ENCODE data around the gene BPIFB2.

The BPIFB2 gene

DNA sequence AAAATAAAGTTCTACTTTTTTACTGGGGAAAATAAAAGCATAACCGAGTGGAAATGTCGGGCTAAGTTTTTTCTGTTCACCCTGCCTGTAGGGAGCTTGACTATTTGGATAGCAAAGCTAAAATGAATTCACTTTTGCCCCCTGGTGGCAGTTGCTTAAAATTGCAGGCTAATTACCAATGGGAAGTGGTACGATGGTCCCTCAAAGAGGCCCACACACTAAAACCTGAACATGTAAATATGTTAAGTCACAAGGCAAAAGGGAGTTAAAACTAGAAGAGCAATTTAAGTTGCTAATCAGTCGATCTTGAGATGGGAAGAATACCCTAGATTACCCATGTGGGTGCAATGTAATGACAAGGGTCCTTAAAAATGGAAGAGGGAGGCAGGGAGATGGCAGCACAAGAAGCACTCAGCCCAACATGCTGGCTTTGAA is 2.4 kb upstream of the BPIFB2 start:
- in situ Hi-C loops (cut with HindIII; ENCODE audit: low sequenced_read_pairs) = no loop called here

GRCh38 chr20:33005908-33006775 is 1.4 kb upstream of the BPIFB2 start:
- in situ Hi-C loops (cut with HindIII; ENCODE audit: low sequenced_read_pairs) = no loop called here

DNA sequence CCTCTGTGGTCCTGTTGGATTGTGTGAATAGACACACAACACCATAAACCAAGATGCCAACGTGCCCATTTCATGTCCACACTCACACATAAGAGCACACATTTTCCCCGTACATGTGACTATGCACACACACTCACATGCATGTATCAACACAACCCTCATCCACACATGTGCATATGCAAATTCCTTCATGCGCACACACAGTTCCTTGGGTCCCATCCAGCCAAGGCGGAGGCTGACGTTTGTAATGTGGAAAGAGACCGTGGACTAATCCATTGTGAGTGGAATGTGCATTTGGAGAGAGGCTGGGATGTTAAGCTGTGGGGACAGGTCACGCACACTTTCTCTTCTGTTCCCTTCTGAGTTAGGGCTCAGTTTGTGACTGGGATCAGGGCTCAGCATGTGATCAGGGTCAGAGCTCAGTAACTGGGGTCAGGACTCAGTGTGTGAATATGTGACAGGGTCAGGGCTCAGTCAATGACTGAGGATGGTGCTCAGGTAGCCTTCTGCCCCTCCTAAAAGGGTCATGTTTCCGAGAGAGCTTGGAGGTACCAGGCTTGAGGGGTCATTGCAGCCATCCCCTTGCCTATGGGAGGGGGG is 628 bp upstream of the BPIFB2 start:
- in situ Hi-C loops (cut with HindIII; ENCODE audit: low sequenced_read_pairs) = no loop called here

DNA sequence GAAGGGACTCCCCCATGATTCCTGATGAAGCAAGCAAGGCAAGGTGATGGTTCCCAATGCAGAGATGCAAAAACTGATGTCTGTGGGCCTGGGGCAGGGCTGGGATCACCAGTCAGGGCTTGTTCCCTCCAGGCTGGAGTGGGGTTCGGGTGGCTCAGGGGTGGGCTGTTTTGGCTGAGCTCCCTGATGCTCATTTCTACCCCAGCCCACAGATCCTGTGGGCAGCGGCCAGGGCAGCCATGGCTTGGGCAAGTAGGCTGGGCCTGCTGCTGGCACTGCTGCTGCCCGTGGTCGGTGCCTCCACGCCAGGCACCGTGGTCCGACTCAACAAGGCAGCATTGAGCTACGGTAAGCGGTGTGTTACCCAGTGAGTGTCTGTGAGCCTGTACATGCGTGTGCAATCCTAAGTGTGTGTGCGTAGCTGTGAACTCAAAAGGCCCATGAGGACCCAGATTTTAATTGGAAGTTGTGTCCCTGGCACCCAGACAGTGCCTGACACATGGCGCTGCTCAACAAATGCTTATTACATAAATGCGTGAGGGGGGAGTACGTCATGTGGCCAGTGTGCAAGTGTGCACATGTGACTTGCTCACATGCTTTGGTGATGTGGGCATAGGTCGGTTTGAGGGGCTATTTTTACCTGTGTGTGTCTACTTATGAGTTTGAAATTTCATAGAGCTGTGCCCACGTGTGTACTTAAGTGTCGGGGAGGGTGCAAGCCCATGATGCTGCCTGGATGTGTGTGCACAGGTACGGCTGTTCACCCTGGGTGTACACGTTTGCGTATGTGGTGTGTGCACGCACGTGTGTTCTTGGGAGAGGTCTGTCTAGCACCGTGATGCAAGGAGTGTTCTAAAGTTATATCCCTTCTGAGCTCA is 1.1 kb downstream of the BPIFB2 start:
- in situ Hi-C loops (cut with HindIII; ENCODE audit: low sequenced_read_pairs) = no loop called here

DNA sequence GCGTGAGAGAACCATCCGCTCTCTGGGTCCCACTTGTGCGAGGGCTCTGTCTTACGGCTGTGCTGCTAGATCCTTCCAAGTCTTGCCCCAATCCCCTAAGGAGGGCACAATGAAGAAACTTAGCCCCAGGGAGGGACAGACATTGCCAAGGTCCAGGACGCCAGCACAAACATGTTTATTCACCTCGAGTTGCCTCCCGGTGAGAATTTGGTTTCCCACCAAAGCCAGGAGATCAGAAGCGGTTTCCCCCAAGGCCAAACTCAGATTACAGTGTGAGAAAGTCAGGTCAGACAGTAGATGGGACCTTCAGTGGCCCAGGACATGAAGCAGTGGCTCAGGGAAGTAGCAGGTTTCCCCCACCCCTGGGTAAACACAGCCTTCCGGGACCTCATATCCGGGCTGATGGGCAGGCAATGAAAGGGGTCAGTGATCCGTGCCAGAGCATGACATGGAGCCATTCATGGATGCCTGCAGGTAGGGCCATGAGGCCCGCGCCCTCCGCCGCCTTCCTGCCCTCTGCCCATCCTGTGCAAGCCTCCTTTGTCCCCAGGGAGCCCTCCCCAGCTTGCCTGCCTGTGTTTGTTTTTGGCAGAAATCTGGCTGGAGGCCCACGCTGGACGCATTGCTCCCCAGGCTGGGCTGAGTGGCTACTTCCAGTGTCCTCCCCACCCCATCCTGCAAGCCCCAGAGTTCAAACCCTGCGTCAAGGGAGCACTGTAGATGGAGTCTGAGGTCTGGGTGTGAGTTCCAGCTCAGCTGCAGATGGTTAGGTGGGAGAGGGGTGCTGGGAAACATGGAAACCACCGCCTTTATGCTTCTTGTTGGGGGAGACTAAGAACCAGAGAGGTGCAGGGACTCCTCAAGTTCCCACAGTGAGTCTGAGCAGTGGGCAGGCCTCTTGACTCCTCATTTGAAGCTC is 2.0 kb downstream of the BPIFB2 start:
- in situ Hi-C loops (cut with HindIII; ENCODE audit: low sequenced_read_pairs) = no loop called here

DNA sequence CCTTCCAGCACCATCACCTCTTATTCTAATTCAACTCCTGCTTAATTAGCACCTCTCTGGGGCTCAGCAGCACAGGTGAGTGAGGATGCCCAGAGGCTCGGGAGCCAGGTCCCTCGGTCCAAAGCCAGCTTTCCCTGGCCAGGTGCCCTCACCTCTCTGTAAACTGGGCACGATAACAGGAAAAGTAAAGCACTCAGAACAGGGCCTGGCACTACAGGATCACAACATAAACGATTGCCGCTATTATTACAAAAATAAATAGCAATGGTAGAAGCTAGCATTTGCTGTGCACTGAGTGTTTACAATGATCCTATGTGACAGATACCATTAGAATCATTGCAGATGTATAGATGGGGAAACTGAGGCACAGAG is 2.6 kb downstream of the BPIFB2 start:
- in situ Hi-C loops (cut with HindIII; ENCODE audit: low sequenced_read_pairs) = no loop called here

DNA sequence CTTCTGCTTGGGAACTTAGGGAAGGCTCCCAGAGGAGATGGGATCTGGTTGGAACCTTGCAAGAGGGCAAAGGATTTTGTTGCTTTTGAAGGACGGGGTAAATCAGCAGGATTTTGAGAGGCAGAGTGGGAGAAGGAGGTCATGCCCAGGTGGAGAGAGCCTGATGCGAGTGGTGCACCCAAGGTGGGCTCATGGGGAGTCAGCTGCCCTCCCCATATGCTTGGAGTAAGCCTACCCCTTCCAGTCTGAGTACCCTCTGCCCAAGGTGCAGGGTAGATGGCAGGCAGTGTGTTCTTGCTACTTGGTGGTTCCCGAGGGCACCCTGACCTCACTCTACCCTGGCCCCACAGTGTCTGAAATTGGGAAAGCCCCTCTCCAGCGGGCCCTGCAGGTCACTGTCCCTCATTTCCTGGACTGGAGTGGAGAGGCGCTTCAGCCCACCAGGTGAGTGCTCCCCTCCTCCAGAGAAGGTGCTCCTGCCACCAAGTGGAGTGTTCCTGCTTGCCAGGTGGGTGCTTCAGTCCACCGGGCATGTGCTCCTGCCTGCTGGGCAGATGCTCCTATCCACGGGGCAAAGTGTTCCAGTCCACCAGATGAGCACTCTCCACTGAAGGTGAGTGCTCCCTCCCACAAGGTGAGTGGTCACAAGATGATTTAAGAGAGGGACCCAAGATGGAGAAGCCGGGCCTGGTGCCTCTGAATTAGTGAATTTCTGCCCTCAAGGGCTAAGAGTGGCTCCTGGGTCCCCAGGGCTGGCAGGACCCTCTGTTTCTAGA is 3.4 kb downstream of the BPIFB2 start:
- in situ Hi-C loops (cut with HindIII; ENCODE audit: low sequenced_read_pairs) = no loop called here

GRCh38 chr20:33012327-33013189 is 5.1 kb downstream of the BPIFB2 start:
- in situ Hi-C loops (cut with HindIII; ENCODE audit: low sequenced_read_pairs) = no loop called here

DNA sequence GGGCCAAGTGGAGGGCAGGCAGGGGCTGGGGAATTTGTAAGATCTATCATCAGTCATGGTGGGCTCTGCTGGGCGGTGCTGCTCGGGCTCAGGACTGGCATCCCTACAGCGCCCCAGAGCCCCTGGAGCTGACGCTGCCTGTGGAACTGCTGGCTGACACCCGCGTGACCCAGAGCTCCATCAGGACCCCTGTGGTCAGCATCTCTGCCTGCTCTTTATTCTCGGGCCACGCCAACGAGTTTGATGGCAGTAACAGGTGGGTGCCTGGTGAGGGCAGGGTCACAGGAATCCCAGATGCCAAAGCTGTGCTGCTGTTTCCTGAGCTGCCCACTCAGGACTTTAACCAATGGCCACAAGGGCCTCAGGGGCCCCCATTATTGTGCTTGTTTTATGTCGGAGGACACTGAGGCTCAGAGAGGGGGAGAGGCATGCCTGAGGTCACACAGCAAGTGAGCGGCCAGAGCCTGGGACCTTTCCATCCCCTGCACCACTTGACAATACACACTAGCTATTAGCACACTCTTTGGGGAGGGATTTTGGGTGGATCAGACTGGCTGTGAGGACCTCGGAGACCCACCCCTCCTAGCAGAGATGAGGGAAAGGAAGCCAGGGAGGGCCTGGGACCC is 6.3 kb downstream of the BPIFB2 start:
- in situ Hi-C loops (cut with HindIII; ENCODE audit: low sequenced_read_pairs) = no loop called here

GRCh38 chr20:33014336-33015113 is 7.0 kb downstream of the BPIFB2 start:
- in situ Hi-C loops (cut with HindIII; ENCODE audit: low sequenced_read_pairs) = no loop called here

DNA sequence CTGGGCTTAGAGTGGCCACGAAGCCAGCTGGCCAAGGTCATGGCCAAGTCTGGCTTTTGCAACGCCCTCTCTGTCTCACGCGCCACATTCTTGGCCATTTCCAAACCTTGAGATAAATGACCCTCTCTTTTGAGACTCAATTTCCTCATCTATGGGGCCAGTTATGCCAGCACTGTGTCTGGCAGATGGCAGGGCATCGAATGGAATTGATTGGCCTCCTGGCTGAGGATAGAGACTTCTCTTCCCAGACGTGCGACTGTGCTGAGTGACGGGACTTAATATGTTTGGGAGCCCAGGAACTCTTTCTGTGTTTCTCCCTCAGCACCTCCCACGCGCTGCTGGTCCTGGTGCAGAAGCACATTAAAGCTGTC is 7.6 kb downstream of the BPIFB2 start:
- in situ Hi-C loops (cut with HindIII; ENCODE audit: low sequenced_read_pairs) = no loop called here

DNA sequence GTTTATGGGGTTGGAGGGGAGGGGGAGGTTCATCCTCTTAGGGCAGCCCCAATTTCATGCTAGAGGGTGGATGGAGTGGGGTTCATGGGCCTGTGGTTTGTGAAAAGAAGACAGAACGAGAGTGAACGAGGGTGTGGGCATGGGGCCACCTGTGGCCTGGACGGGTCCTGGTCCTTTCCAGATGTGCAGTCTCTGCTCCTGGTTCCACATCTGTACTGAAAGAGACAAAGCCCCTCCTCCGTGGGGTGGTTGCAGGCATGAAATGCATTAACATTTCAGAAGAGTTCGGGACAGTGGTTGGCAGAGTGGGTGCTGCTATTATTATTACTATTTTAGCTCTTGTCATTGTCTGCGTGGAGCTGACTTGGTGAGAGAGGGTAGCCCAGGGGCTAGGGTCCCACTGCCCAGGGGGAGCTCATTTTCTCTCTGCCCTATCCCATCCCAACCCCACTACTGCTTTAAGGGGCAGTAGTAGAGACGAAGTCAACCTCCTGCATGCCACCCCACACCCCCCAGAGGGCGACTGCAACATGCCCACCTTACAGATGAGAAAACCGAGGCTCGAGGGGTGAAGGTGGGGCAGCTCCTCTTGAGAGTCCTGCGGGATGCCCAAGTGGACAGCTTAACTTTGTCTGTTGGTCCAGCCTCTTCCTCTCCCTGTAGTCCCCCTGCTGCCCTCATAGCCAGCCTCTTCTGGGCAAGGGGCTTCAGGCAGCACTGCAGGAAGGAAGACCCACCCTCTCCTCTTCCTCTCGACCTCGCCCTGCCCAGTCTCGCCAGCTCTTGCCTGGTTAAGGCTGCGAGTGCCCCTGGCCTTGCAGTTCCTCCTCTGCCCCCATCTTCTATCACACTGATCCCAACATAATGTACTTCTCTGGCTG is 8.4 kb downstream of the BPIFB2 start:
- in situ Hi-C loops (cut with HindIII; ENCODE audit: low sequenced_read_pairs) = no loop called here

- in situ Hi-C loops (cut with HindIII; ENCODE audit: low sequenced_read_pairs) = no loop called here
Observed at GRCh38 chr20:33016581-33017109, 9.1 kb downstream of the BPIFB2 start.

DNA sequence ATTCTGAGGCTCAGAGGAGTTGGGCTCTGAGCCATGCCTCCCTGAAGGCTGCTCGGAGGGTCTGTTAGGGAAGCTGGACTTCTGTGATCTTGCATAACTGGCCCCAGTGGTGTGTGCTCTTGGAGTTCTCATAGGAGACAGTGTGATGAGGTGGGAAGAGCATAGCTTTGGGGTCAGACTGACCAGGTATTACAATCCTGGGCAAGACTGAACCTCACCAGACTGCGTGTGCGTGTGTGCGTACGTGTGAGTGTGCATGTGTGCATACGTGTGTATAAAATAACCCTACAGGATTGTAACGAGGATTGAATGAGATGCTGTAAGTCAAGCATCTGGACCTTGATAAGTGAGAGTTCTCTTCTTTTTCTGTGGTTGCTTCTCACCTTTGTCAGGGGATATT is 10.0 kb downstream of the BPIFB2 start:
- in situ Hi-C loops (cut with HindIII; ENCODE audit: low sequenced_read_pairs) = no loop called here

- in situ Hi-C loops (cut with HindIII; ENCODE audit: low sequenced_read_pairs) = no loop called here
Observed at GRCh38 chr20:33018169-33018931, 10.8 kb downstream of the BPIFB2 start.
